Memory B cell (primary cell): ENCODE measurements around the gene SULT4A1.
"Not testable (repeated sequence)": the region's sequence is repeated elsewhere in the genome, so short reads cannot be mapped to it uniquely, and the experiment has no call there.

Experiments
- ATAC-seq: fragments of 150-1000 bp; cut with Tn5 transposase; 2 replicates; pipeline ENCODE4 v1.10.0; 2021; ENCODE audit warnings: low read depth, mild to moderate bottlenecking, moderate library complexity
- DNase-seq, 2 donors: peaks; one replicate each; pipeline ENCODE4 v3.0.0; 2022; ENCODE audit warnings: low spot score in 2 of 2
- H3K27ac Mint-ChIP-seq: one replicate; pipeline ENCODE4 v1.8.0; 2022; ENCODE audit warnings: mild to moderate bottlenecking, moderate library complexity, mixed read lengths
- H3K27me3 Mint-ChIP-seq: one replicate; pipeline ENCODE4 v1.8.0; 2022; ENCODE audit warnings: mixed read lengths
- H3K36me3 Mint-ChIP-seq: one replicate; pipeline ENCODE4 v1.8.0; 2022; ENCODE audit warnings: mild to moderate bottlenecking, mixed read lengths
- H3K4me1 Mint-ChIP-seq: one replicate; pipeline ENCODE4 v1.8.0; 2022; ENCODE audit warnings: mixed read lengths
- H3K4me3 Mint-ChIP-seq: one replicate; pipeline ENCODE4 v1.8.0; 2022; ENCODE audit warnings: mild to moderate bottlenecking, moderate library complexity, mixed read lengths
- H3K9me3 Mint-ChIP-seq: one replicate; pipeline ENCODE4 v1.8.0; 2022; ENCODE audit warnings: mixed read lengths

Gene SULT4A1

GRCh38 chr22:43882122-43882767, 19.9 kb upstream of the SULT4A1 start:
- ATAC-seq: no peak
- Mint-ChIP-seq H3K4me1 (peaks cover 15% of the 10 kb centered on the region), H3K9me3 (peaks cover 4% of the 10 kb centered on the region), H3K4me3 (no peak overlapping the region), H3K36me3 (no peaks in the 10 kb centered on the region), H3K27ac (no peak overlapping the region), H3K27me3 (peaks cover 36% of the 10 kb centered on the region)
- no peak for DNase-seq

- Mint-ChIP-seq H3K4me1 (peaks cover 15% of the 10 kb centered on the region), H3K9me3 (peaks cover 4% of the 10 kb centered on the region), H3K27ac (no peak overlapping the region), H3K4me3 (no peak overlapping the region), H3K36me3 (no peaks in the 10 kb centered on the region), H3K27me3 (peaks cover 32% of the 10 kb centered on the region)
- ATAC-seq (no peak), DNase-seq (no peak)
These were observed 19.1 kb upstream of the SULT4A1 start for GRCh38 chr22:43881091-43882061.

- Mint-ChIP-seq H3K27ac (no peak overlapping the region), H3K4me1 (peaks cover 14% of the 10 kb centered on the region), H3K36me3 (no peaks in the 10 kb centered on the region), H3K27me3 (peaks cover 35% of the 10 kb centered on the region), H3K4me3 (no peak overlapping the region), H3K9me3 (peaks cover 2% of the 10 kb centered on the region)
- DNase-seq (no peak), ATAC-seq (no peak)
These were observed 18.3 kb upstream of the SULT4A1 start for GRCh38 chr22:43880541-43880991.

- Mint-ChIP-seq H3K36me3 (no peaks in the 10 kb centered on the region), H3K9me3 (no peaks in the 10 kb centered on the region), H3K4me1 (peaks cover 10% of the 10 kb centered on the region), H3K27ac (no peak overlapping the region), H3K27me3 (peaks cover 34% of the 10 kb centered on the region), H3K4me3 (no peak overlapping the region)
- DNase-seq (no peak), ATAC-seq (no peak)
These were observed 17.7 kb upstream of the SULT4A1 start for GRCh38 chr22:43879901-43880540.

- ATAC-seq (no peak), DNase-seq (no peak)
- Mint-ChIP-seq H3K36me3 (no peaks in the 10 kb centered on the region), H3K27ac (no peak overlapping the region), H3K4me3 (no peak overlapping the region), H3K4me1 (peaks cover 5% of the 10 kb centered on the region), H3K9me3 (no peaks in the 10 kb centered on the region), H3K27me3 (peaks cover 38% of the 10 kb centered on the region)
These were observed 16.7 kb upstream of the SULT4A1 start for GRCh38 chr22:43878831-43879550.

- Mint-ChIP-seq H3K27ac (no peak overlapping the region), H3K4me1 (peaks cover 5% of the 10 kb centered on the region), H3K4me3 (no peak overlapping the region), H3K36me3 (no peaks in the 10 kb centered on the region), H3K9me3 (no peaks in the 10 kb centered on the region), H3K27me3 (peaks cover 40% of the 10 kb centered on the region)
- no peak for DNase-seq
- no peak for ATAC-seq
These were observed 15.9 kb upstream of the SULT4A1 start for GRCh38 chr22:43878079-43878795.

GRCh38 chr22:43876866-43877509, 14.7 kb upstream of the SULT4A1 start:
- H3K9me3 Mint-ChIP-seq: no peaks in the 10 kb centered on the region
- no peak overlapping the region for H3K4me3 Mint-ChIP-seq
- DNase-seq: no peak
- peaks cover 35% of the 10 kb centered on the region for H3K27me3 Mint-ChIP-seq
- H3K4me1 Mint-ChIP-seq: no peaks in the 10 kb centered on the region
- no peak overlapping the region for H3K27ac Mint-ChIP-seq
- H3K36me3 Mint-ChIP-seq: no peaks in the 10 kb centered on the region
- ATAC-seq: no peak

GRCh38 chr22:43869799-43870198, 7.5 kb upstream of the SULT4A1 start:
- peaks cover 12% of the 10 kb centered on the region for H3K9me3 Mint-ChIP-seq
- no peak overlapping the region for H3K27ac Mint-ChIP-seq
- H3K4me3 Mint-ChIP-seq: no peak overlapping the region
- ATAC-seq: no peak
- H3K36me3 Mint-ChIP-seq: no peaks in the 10 kb centered on the region
- H3K27me3 Mint-ChIP-seq: peaks cover 16% of the 10 kb centered on the region
- H3K4me1 Mint-ChIP-seq: no peaks in the 10 kb centered on the region
- no peak for DNase-seq

GRCh38 chr22:43869001-43869400, 6.7 kb upstream of the SULT4A1 start:
- not testable (repeated sequence) for H3K4me3 Mint-ChIP-seq, H3K4me1 Mint-ChIP-seq, DNase-seq, H3K36me3 Mint-ChIP-seq, ATAC-seq, H3K27ac Mint-ChIP-seq
- peaks cover 17% of the 10 kb centered on the region for H3K27me3 Mint-ChIP-seq
- peaks cover 12% of the 10 kb centered on the region for H3K9me3 Mint-ChIP-seq

GRCh38 chr22:43867839-43868635, 5.7 kb upstream of the SULT4A1 start:
- ATAC-seq (no peak), DNase-seq (peak in 1 of 2 donors; percentile 7)
- H3K4me3 Mint-ChIP-seq: no peak overlapping the region
- H3K36me3 Mint-ChIP-seq: no peaks in the 10 kb centered on the region
- peaks cover 20% of the 10 kb centered on the region for H3K27me3 Mint-ChIP-seq
- no peak overlapping the region for H3K27ac Mint-ChIP-seq
- peaks cover 12% of the 10 kb centered on the region for H3K9me3 Mint-ChIP-seq
- no peaks in the 10 kb centered on the region for H3K4me1 Mint-ChIP-seq

GRCh38 chr22:43862882-43863202, 529 bp upstream of the SULT4A1 start:
- no peaks in the 10 kb centered on the region for H3K9me3 Mint-ChIP-seq
- H3K4me3 Mint-ChIP-seq: peak overlapping the region; percentile 29
- no peaks in the 10 kb centered on the region for H3K4me1 Mint-ChIP-seq
- peaks cover 24% of the 10 kb centered on the region for H3K27me3 Mint-ChIP-seq
- no peaks in the 10 kb centered on the region for H3K36me3 Mint-ChIP-seq
- DNase-seq (no peak), ATAC-seq (no peak)
- no peak overlapping the region for H3K27ac Mint-ChIP-seq

GRCh38 chr22:43861529-43861928, 784 bp downstream of the SULT4A1 start:
- Mint-ChIP-seq H3K4me1 (no peaks in the 10 kb centered on the region), H3K4me3 (no peak overlapping the region), H3K27ac (no peak overlapping the region), H3K27me3 (peaks cover 29% of the 10 kb centered on the region), H3K9me3 (peaks cover 8% of the 10 kb centered on the region), H3K36me3 (peaks cover 3% of the 10 kb centered on the region)
- ATAC-seq (no peak), DNase-seq (no peak)
